ENCODE results near the gene OTOP2. TPM values are rescaled to one million over a fixed set of nuclear protein-coding genes. Genes with fewer than 3 reads are reported as not detected.
"Not testable (repeated sequence)": the region's sequence is repeated elsewhere in the genome, so short reads cannot be mapped to it uniquely, and the experiment has no call there.

Gene OTOP2
- total RNA-seq, 1 donor from 2014 or later: not detected

DNA sequence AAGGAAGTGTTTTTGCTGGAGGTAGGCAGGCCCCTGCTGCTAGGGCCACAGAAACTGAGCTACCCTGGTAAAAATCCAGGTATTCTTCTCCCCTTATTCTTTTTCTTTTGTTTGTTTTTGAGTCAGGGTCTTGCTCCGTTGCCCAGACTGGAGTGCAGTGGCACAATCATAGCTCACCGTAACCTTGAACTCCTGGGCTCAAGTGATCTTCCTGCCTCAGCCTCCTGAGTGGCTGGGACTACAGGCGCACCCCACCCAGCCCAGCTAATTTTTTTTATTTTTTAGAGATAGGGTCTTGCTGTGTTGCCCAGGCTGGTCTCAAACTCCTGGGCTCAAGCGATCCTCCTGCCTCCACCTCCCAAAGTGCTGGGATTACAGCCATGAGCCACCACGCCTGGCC lies 45.4 kb downstream of the OTOP2 start:
- ATAC-seq; DNase-seq (ENCODE audit: low spot score): not testable (repeated sequence)

DNA sequence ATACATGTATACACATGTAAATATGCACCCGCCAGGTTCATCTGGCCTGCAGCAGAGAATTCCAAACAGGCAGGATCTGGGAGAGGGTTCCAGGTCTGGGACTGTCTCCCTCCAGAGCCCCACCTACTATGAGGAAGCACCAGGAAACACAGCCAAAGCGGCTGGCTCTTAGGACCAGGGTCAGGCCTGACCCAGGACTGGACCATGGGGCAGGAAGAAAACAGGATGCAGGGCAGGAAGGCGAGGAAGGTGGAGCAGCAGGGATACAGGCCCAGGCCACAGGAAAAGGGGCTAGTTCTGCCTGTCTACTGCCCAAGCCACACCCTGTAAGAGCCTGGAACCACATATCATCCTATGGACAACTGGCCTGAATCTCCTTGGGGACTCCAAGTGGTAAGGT lies 46.3 kb downstream of the OTOP2 start:
- DNase-seq (ENCODE audit: low spot score) (no peak), ATAC-seq (peak; percentile 49)

DNA sequence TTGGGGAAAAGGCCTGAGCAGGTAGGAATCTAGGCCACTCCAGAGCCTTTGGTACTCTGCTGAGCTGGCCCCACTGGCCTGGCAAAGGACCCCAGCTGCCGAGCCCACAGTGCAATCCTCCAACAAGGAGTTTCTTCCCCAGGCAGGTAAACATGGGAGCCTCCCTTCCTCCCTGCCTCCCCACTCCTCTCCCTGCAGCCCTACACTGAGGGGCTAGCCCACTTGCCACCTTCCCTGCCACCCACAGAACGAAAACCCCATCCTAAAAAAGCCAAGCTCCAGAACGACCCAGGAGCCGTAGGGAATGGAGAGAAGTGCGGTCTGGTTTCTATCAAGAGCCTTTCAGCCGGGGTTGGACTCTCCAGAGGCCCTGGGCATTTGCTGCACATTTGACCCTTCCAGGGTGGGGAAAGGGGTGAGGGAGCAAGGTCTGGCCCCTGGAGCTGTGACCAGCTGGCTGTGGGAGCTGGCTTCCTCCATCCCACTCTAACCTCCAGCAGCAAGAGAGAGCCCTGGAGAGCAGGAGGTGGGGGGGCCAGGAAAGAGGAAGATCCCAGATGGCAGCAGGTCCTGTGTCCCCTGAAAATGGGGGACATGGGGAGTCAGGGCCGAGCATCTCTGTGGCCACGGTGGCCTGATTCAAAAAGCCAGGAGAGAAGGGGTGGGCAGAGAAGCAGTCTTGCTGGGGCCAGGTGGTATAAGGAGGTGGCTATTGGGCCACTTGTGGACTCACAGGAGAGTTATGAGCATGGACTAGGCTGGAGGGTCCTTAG lies 47.2 kb downstream of the OTOP2 start:
- ATAC-seq (no peak), DNase-seq (ENCODE audit: low spot score) (no peak)

DNA sequence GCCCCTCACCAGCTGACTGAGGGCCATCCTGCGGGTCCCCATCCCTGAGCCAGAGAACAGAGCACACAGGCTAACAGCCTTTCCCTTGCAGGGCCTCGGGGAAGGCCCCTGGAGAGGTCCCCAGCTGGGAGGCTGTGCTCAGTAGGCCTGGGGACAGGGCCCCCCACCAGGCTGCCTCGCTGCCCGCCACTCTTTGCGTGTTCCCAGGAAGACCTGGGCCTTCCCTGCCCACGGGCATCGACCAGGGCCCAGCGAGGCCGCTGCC lies 47.7 kb downstream of the OTOP2 start:
- ATAC-seq (no peak), DNase-seq (ENCODE audit: low spot score) (no peak)

DNA sequence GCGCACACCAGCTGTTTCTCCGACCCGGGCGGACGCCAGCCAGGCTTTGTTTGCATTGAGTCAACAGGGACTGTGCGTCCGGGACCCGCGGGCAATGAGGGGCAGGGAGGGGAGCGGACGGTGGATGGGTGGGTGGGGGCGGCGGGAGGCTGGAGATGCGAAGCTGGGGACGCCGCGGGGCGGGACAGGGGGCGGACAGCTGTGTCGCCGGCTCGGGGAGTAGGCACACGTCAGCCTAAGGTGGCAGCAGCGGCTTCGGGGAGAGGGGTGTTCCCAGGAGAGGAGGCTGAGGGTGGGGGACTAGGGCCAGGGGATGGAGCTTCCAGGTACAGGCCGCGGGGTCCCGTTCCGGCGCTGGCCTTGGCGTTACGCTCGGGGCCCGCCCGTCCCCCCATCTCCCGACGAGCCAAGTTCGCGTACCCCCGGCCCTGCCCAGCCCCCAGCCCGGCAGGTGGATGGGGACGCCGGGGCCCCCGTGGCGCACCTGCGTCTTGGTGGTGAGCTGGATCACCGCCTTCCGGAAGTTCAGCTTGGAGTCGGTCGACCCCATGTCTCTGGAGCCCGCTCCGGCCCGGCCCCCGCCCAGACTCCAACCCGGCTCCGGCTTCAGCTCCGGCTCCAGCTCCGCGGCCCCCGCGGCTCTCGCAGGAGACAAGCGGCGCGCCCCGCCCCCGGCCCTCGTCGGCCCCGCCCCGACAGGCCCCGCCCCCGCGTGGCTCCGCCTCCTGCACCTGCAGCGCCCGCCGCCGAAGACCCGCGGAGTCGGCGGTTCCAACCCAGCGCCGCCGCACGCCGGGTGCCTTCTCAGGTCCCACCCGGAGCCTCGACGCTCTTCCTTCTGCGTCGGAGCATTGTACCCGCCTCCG lies 48.3 kb downstream of the OTOP2 start, which contains the start of gene HID1:
HID1 (minus strand) TSS at position 653 of the 866 bp plus-strand sequence; CDS start at position 550, 103 bp downstream.
- DNase-seq (ENCODE audit: low spot score) (peak; percentile 57), ATAC-seq (peak; percentile 76)

DNA sequence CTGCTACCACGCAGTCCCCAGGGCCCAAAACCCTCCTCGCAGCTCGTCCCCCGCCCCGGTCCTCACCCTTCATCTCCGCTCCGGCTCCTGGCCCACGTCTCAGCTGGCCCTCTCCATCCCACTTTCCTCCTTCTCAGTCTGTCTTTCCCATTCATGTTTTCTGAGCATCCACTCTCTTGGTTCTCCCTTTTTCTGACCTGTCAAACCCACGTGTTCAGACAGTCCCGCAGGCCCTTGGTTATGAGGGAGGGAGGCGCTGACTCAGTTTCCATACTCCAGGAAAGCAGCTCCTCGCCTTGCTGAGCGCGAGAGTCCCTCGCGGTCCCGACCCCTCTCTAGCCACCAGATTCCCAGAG lies 48.9 kb downstream of the OTOP2 start:
- no peak for ATAC-seq
- no peak for DNase-seq (ENCODE audit: low spot score)

DNA sequence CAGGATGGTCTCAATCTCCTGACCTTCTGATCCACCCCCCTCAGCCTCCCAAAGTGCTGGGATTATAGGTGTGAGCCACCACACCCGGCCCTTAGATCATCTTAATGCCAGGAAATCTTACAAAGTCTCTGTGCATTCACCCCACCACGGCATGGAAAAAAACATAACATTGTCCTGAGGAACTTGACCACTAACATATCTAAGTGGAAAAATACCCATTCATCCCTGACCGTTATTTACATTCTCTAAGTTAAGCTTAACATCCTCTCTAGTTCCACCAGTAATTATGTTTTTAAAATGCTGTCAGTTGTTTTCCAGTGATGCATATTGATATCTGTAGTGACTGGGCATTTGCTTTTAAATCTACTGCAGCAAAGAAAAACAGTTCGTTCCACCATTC lies 51.9 kb downstream of the OTOP2 start:
- DNase-seq (ENCODE audit: low spot score): no peak
- no peak for ATAC-seq

DNA sequence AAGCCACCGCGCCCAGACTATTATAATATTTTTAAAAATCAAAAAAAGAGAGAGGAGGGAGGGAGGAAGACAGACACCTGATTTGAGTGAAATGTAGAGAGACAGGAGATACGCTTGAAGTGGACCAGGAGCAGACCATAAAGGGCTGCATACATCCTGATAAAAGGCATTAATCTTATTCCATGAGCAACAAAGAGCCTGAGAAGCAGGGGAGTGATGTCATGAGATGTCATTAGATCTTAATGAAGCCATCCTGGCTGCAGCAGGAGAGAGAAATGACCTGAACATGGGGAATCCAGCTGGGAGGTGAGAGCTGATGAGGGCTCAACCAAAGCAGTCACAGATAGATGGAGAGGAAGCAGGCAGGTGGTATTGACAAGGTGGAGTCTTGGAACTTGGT lies 53.7 kb downstream of the OTOP2 start:
- DNase-seq (ENCODE audit: low spot score): no peak
- ATAC-seq: no peak

DNA sequence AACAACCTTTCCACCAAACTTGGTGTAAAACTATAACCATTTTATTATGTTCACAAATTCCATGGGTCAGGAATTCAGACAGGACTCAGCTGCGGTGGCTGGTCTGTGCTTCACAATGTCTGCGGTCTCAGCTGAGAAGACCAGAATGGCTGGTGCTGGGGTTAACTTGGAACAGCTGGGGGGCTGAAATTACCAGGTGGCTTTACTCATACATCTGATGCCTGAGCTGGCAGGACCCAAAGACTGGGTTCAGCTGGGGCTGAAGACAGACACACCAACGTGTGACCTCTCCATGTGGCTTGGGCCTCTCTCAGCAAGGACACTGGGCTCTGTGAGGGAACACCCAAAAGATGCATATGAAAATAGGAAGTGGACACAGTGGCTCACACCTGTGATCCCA lies 54.2 kb downstream of the OTOP2 start:
- no peak for ATAC-seq
- DNase-seq (ENCODE audit: low spot score): no peak

DNA sequence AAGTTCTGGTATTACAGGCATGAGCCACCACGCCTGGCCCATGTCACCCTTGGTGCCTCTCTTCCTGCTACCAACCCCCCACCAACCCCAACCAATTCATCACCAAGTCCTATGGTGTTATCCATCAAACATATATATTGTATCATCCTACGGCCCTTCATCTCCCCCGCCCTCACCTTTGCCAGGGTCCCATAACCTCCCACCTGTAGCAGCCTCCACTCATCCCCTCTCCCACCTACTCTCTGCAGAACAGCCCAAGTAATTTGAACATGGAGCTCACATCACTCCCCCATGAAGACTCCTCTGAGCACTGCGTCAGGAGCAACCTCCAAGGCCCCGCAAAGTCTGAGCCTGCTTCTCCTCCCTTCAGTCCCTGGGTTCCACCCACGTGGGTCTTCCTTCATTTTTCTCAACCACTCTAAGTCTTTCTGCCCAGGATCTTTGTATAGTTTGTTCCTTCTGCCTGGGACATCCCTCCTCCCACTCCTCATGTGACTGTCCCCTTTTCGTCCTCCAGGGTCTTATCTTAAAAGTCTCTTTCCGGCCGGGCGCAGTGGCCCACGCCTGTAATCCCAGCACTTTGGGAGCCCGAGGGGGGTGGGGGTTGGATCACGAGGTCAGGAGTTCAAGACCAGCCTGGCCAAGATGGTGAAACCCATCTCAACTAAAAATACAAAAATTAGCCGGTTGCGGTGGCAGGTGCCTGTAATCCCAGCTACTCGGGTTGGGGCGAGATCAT lies 55.5 kb downstream of the OTOP2 start:
- no peak for ATAC-seq

DNA sequence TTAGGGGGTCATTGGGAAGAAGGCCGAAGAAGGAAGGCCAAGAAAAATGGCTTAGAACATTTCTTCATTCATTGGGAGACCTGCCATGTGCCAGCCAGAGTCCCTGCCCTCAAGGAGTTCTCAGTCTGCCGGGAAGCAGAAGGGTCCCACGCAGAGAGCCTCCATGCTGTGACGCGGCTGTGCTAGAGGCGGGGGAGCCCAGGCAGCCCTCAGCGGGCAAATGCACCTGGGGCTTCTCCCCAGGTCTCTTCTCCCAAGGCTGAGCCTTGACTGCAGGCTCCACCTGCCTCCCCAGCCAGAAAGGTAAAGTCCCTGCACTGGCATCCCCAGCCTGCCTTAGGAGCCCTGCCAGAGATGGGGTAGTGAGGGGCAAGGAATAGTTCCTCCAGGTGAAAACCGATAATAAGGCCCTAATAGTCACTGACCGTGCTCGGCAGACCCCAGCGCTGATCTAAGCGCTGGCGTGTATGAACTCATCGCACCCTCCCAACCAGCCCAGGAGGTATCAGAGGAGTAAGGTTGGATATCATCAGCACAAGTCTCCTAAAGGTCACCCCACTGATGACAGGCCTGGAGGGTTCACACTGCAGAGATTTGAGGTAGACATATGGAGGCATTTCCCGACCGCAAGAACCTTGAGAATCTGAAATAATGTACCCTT lies 57.4 kb downstream of the OTOP2 start:
- DNase-seq (ENCODE audit: low spot score) (no peak), ATAC-seq (no peak)

More for the DNA sequence above, 55.5 kb downstream of the OTOP2 start:
- no peak for DNase-seq (ENCODE audit: low spot score)

DNA sequence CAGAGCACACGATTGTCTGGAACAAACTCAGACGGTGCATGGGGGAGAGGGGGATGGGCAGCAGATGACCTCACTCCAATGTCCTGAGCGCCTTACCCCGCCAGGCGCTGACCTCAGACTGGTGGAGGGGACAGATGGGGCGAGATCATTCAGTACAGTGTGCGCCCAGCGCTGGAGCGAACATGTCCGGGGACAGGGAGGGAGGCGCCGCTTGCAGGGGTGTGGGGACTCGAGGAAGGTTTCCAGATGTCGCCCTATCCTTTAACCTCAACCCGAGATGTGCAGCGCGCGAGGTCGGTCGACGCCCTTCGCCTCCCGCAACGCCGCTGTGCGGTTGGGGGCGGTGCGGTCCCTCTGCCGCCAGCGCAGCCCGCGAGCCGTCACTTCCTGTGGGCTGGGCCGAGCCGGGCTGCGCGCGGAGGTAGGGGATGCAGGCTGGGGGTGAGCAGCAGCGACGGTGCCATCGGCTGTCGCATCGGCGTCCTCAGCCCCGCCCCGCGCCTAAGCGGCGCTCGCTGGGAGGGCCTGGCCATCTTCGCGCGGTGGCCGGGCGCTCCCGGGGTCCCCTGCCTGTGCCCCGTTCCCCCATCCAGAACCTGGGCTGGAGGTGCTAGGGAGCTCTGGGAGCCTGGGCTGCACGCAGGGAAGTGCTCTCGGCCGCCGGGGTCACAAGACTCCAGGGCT lies 58.0 kb downstream of the OTOP2 start:
- no peak for DNase-seq (ENCODE audit: low spot score)
- peak; percentile 83 for ATAC-seq

DNA sequence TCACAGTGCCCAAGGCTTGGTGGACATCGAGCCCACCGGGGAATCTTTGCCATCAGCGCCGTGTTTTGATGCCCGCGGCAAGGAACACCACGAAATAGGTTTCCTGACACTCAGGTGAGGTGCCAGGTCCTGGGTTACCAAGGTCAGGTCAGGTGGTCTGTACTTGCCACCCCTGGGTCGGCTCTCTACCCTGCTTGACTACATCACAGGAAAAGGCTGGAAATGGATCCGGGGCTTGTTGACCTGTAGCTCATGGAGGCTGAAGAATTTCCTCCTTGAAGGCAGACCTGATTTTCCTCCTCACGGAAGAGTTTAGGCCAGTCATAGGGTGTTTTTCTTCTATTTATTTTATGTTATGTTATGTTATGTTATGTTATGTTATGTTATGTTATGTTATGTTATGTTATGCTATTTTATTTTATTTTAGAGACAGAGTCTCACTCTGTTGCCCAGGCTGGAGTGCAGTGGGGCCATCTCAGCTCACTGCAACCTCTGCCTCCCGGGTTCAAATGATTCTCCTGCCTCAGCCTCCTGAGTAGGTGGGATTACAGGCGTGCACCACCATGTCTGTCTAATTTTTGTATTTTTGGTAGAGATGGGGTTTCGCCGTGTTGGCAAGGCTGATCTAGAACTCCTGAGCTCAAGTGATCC lies 58.7 kb downstream of the OTOP2 start:
- ATAC-seq; DNase-seq (ENCODE audit: low spot score): not testable (repeated sequence)

Other genes with a start within 250 kb of the OTOP2 start
- not detected for gene CD300LF, start 211.3 kb upstream of the OTOP2 start, total RNA-seq
- gene RAB37, start 187.0 kb upstream of the OTOP2 start, total RNA-seq: 14.0 TPM
- gene NHERF1, start 175.6 kb upstream of the OTOP2 start, total RNA-seq: 156 TPM
- gene NAT9, start 147.9 kb upstream of the OTOP2 start, total RNA-seq: 21.5 TPM
- gene GRIN2C, start 64.4 kb upstream of the OTOP2 start, total RNA-seq: not detected
- gene FDXR, start 51.3 kb upstream of the OTOP2 start, total RNA-seq: 10.0 TPM
- 1.8 TPM for gene FADS6, start 30.6 kb upstream of the OTOP2 start, total RNA-seq
- gene USH1G, start 1.0 kb upstream of the OTOP2 start, total RNA-seq: not detected
- not detected for gene OTOP3, start 11.6 kb downstream of the OTOP2 start, total RNA-seq
- 5.9 TPM for gene HID1, start 48.5 kb downstream of the OTOP2 start, total RNA-seq
- gene CDR2L, start 63.4 kb downstream of the OTOP2 start, total RNA-seq: 1.2 TPM
- gene MRPL58, start 88.4 kb downstream of the OTOP2 start, total RNA-seq: 25.8 TPM
- gene ATP5PD, start 122.7 kb downstream of the OTOP2 start, total RNA-seq: 177 TPM
- gene KCTD2, start 123.0 kb downstream of the OTOP2 start, total RNA-seq: 7.0 TPM
- gene SLC16A5, start 163.7 kb downstream of the OTOP2 start, total RNA-seq: 1.2 TPM
- gene ARMC7, start 185.7 kb downstream of the OTOP2 start, total RNA-seq: 5.6 TPM
- 11.9 TPM for gene NT5C, start 207.5 kb downstream of the OTOP2 start, total RNA-seq
- 14.8 TPM for gene JPT1, start 230.2 kb downstream of the OTOP2 start, total RNA-seq